Measurements from ENCODE around the gene FBXO31.

FBXO31 gene

DNA sequence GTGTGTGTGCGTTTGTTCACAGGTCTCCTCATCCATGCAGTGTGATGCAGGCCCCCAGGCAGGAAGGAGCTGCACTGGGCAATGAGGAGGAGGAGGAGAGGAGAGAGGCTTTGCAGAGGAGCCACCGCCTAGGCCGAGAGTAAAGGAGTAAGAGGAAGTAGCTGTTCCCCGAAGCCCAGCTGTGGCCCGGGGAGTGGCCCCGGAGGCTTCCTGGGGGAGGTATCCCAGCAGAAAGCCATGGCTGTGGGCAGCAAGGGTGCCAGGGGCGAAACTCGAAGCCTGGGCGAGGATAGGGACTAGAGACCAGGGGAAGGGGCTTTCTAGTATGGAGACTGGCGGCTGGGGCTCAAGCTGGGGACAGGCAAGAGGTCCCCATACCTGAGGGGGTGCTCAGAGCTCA is 78.6 kb downstream of the FBXO31 start:
- no peak for DNase-seq

DNA sequence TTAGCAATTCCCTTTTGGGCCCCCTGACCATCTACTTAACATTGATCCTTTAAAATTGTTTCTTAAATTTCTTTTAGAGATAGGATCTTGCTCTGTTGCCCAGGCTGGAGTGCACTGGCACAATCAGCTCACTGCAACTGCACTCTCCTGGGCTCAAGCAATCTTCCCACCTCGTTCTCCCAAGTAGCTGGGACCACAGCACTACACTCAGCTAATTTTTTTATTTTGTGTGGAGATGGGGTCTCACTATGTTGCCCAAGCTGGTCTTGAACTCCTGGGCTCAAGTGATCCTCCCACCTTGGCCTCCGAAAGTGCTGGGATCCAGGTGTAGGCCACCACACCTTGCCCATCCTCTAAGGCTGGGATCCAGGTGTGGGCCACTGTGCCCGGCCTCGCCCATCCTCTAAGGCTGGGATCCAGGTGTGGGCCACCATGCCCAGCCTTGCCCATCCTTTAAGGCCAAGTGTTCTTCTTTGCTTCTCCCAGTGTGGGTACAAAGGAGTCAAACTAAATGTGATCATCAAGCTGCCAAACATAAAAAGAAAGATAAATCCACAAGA is 79.5 kb downstream of the FBXO31 start:
- DNase-seq, result no peak

DNA sequence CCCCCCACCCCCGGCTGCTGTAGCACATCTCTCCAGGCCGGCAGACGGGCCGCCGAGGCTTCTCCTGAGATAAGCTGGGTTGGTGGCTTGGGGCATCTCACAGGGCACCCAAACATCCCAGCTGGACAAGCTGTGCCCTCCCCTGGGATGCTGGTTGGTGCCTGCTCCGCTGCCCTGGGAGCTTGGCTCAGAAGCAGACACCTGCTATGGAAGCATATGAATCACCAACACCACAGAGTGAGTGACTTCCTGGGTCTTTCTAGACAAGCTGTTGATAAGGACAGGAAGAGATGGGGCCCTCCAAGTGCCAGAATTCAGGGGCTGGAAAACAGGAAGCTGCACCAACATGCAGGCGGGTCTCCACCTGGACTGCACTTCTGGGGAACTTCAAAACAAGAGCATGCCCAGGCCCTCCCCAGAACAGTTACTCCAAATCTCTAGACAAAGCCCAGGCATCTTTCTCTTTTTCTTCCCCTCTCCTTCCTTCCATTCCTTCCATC is 80.1 kb downstream of the FBXO31 start:
- DNase-seq, result no peak

DNA sequence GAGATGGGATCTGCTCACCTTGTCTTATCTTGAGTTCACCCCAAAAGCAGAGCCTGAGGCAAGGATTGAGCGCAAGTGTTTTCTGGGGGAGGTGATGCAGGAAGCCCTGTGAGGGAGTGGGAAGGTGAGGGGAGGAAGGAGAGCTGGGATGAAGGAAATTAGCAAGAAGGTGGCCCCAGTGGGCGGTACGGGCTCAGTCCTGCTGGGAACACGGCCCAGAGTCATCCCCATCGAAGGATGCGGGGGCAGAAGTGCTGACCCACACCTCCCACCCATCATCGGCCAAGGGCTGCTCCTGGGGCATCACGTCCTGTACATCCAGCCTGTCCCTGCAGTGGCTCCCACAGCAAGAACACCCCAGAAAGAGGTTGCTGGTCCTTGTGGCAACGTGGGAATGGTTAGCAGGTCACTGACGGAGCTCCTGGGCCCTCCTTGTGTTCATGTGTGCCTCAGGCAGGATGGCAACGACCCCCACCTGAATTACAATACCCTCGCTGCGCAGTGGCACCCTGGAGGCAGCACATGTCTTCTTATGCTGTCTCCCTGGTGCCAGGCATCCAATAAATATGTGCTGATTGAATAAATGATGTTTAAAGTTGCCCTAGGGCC is 84.6 kb downstream of the FBXO31 start:
- no peak for DNase-seq

DNA sequence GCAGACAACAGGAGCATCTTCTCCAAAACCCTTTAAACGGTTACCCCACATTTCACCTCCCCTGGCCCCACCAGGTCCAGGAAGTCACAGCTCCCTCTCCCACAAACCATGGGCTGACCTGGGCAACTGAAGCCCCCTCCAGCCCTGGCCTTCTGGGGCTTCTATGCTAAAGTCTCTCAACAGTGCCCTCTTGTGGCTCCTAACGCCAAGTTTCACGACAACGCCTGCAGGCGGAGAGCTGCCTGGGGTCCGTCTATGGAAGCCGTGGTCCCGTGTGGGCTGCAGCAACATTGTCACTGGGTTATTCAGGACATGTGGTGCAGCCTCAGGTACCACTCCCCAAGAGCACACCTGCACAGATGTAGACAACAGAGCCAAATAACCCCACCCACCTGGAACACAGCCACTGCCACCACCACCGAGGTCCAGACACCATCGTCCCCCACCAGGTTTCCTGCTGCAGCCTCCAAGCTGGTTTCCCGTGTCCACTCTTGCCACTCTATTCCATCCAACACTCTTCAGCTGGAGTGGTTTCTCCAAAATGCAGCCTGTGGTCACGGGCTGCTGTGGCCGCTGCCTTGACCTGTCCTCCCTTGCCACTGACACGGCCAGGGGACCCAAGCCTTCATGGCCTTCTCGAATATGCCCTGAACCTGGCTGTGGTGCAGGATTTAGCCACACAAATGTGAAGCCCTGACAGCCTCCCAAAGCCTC is 85.5 kb downstream of the FBXO31 start:
- DNase-seq, result peak in 1 of 2 donors; percentile 35

DNA sequence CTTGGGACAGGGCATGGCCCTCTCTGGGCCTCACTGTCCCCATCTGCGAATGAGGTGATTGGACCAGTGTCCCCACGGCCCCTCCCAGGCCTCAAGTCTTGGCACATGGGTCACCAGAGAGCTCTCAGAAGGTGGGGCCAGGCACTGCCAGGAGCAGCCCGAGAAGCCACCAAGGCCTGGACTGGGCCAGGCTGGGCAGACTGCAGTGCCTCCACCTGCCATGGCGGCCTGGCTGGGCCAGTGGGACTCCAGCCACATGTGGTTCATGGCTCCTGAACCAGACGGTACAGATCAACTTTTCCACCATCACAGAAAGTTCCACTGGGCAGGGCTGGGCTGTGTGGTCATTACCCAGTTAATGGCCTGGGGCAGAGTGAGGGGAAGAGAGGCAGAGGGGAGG is 86.2 kb downstream of the FBXO31 start:
- no peak for DNase-seq

DNA sequence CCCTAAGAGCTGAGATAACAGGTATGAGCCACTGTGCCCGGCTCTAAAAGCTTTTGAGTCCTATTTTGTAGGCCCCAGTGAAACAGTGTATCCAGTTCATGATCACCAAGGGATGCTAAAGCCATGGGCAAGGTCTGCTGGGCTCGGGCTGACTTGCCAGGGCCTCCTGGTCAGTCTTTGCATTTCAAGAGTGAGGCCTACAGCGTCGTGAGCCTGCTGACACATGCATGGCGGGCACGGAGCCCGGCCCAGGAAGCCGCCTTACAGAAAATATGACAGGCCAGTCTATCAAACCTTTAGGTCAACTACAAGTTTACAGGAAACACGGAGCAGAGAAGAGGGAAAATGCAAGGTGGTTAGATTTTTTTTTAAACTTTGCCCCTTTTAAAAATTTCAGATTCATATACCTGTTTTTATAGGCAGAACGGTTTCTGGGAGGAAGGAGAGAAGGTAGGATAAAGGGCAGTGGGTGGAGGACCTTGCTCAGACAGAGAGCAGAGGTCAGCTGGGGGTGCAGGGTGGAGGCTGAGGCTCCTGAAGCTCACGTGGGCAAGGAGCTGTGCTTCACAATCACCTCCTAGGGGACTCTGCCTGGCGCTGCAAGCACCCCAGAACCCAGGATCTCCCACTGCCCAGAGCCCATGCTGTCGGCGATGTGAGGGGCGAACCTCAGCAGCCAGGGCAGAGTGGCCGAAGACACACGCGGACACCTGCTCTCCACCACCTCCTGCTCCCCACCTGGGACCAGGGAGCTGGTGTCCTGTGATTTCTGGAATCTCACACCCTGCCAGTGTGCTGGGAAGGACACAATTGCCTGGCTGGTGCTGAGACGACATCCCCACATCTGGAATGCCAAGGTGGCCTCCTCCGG is 87.7 kb downstream of the FBXO31 start:
- no peak for DNase-seq

DNA sequence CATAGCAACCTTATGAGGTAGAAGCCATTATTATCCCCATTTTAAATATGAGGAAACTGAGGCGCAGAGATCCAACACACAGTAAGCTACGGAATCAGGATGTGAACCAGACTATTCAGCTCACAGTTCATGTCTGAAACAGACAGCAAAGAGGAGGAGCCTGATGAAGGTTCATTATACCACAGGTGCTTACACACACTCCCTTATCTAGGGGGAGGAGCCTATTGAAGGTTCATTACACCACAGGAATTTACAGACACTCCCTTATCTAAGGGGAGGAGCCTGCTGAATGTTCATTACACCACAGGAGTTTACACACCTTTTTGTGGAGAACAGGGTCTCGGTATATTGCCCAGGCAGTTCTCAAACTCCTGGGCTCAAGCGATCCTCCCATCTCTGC is 88.3 kb downstream of the FBXO31 start:
- peak in 1 of 2 donors; percentile 30 for DNase-seq

DNA sequence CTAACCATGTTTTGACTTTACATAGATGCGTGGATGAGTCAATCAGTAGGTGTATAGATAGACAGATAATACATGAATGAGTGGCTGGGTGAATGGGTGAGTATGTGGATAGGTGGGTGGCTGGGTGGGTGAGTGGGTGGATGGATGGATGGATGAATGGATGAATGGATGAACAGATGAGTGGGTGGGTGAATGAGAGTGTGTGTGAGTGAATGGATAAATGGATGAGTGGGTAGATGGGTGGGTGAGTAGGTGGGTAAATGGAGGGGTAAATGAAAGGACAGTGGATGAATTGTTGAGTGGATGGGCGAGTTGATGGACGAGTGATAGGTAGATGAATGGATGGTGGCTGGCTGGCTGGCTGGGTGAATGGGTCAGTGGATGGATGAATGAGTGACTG is 89.6 kb downstream of the FBXO31 start:
- DNase-seq, result no peak

DNA sequence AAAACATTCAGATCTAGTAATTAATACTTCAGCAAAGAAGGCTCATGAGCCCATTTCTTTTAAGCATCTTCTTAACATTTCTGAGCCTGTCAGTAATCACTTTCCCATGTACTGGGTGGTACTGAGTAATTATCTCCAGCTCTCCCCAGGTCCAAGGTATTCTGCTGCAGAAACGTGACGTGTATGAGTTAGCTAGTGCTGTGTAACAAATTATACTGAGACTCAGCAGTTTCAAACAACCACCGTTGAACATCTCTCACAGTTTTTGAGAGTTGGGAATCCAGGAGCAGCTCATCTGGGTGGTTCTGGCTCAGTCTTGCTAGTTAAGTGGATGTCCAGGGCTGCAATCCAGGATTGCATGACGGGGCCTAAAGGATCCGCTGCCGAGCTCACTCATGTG is 91.6 kb downstream of the FBXO31 start:
- no peak for DNase-seq

DNA sequence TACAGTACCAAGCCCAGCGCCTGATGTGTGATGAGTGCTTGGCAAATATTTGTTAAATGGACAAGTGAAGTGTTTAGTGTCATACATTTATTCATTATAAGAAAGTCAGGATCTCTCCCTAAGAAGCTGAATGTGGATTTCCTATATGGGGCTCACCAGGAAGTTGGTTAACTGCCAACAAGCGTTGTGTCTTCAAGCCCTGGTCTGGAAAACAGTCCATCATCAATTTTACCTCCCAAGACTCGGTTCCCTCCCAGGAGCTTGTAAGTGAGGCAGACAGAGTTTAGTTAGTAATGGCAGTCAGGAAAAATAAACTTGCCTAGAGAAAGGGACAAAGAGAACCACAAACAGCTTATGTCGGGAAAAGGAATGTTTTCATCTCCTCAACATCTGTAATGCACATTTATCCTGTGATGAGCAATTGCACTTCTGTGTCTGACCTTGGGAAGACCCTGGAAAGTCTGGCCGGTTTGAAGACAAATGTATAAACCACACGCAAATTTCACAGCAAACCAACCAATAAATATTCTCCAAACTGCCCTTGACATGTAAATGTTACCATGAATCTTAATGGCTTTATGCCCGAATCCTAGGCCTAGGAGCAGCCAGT is 94.7 kb downstream of the FBXO31 start:
- DNase-seq, result no peak

DNA sequence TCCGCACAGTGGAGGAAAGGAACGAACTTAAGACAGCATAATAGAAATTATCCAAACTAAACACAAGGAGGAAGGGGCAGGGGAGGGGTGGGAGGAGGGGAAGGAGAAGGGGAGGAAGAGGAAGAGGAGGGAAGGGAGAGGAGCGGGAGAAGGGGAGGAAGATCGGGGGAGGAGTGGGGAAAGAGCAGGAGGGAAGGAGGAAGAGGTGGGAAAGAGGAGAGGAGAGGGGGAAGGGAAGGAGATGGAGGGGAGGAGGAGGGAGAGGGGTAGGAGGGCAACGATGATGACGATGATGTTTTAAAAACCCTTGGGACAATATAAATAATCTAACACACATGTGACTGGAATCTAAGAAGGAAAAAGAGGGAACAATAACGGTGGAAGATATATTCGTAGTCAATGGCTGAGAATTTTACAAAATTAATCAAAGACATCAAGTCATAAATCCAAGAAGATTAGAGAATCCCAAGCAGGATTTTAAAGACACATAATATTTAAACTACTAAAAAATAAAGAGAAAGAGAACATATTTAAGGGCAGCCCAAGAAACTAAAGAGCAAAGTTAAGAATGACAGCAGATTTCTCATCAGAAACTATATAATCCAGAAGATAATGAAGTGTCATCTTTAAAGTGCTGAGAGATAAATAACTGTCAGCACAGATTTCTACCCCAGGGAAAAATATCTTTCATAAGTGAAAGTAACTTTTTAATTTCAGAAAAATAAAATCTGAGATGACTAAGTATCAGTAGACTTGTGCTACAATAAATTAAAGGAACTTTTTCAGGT is 96.5 kb downstream of the FBXO31 start:
- DNase-seq, result no peak

DNA sequence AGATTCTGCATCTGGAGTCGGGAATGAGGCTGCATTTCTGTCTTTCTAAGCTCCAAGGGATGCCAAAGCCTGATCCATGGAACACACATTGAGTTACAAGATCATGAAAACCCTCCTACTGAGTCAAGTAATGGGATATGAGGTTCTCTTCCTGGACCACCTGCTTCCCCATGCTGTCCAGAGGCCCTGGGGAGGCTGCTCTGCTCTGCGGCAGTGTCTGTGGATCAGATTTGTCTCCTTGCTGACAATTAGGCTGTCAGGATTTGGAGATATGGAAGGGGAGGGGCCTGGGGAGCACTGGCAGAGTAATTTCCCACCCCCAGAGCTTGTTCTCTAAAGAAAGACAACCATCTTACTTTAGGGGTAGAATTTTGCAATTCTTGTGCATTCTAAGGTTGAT is 99.4 kb downstream of the FBXO31 start:
- no peak for DNase-seq

DNA sequence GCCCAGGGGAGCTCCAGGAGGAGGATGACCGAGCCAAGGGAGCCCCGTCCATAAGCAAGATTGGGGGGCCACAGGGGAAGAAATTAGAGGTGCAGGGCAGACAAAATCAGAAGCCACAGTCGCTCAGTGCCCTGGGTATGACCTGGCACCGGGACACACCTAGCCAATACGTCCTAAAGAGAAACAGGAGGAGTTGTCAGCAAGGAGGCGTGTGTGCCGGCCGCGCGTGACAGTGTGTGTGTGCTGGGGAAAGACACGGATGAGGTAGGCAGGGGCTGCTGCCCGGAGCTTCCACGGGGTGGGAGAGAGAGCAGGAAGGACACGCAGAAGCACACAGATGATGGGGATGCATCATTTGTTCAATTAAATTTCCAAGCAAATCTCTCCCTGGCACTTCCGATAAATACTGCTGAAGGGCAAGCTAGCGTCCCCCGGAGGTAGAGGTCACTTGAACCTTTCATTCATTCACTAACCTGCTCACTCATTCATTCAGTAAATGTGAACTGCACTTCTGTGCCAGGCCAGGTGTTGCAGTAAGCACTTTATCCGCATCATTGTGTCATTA is 104.4 kb downstream of the FBXO31 start:
- DNase-seq, result no peak

DNA sequence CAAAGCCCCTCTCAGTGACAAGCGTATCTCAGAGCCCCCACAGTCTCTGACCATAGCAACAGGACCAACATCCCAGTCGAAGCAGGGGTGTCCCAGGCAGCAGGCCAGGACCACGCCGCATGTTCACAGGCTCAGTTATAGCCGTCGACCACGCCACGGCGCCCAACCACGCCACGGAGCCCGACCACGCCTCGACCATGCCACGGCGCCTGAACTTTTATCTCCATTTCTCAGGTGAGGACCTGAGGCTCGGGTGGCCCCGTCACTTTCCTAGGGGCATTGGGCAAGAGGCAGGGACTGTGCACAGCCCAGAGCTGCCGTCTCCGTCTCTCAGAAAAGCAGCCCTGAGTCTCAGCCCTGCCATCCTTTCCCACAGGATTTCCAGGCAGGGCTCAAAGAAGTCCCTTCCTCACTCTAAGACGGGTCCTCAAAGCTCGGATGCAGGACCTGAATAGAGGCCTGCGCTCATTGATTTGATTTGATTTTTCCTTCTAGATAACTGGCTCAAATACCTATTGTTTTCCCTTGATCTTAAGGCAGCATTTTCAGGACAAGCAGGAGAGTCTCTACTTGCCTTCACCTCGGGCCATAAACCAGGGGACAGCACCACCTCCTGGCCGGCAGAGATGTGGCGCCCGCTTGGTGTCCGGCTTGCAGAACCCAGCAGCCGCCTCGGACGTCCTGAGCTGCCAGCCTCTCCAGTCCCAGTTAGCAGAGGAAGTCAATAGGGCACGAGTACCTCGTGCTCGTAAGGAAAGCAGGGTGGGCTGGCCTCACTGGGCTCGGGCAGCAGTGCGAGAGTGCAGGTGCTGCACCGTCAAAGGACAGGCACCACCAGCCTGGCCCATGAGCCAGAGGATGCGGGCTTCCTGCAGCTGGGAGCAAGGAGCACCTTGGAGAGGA is 105.1 kb downstream of the FBXO31 start:
- peak in 1 of 2 donors; percentile 29 for DNase-seq
